HCT116 (cell line): ENCODE results near the gene IL2RG. TPM values are rescaled to one million over a fixed set of nuclear protein-coding genes. Genes with fewer than 3 reads are reported as not detected.

ENCODE experiments used
- ATAC-seq: fragments of 200-7000 bp; cut with Tn5 transposase; 2 replicates; pipeline ENCODE4 v1.9.1; 2020; ENCODE audit warnings: mild to moderate bottlenecking, moderate library complexity
- BruUV-seq: library from RNA; stranded (reverse); fragments of 400-500 nt; replicated peaks from 2 replicates; lab custom pipeline; 2021; lab: Mats Ljungman, UMichigan
- CTCF ChIA-PET: fragments of 300-600 bp; sonication (Branson Sonifier 250); formaldehyde crosslinking; loops from one replicate; lab custom pipeline; 2021; ENCODE audit warnings: antibody characterized with exemption; lab: Charles Lee
- POLR2A ChIA-PET: fragments of 300-600, 350-600 bp; sonication (Branson Sonifier 250); formaldehyde crosslinking; loops from one replicate; lab custom pipeline; 2021; ENCODE audit warnings: antibody characterized with exemption; lab: Charles Lee
- RAD21 ChIA-PET, 2 experiments: fragments of 300-600 bp; sonication (Branson Sonifier 250); formaldehyde crosslinking; loops; one replicate each; lab custom pipeline; 2023; ENCODE audit warnings: low total read pairs in 2 of 2; ENCODE audit not compliant: uncharacterized antibody in 2 of 2, unreplicated experiment in 2 of 2, low non-redundant PET in 1 of 2; lab: Charles Lee
- DNase-seq: peaks from one replicate; pipeline ENCODE4 v3.0.0-alpha.2; 2010; ENCODE audit warnings: low read depth, low spot score
- H2AFZ ChIP-seq: fragments of 200-600 bp; shearing (Covaris generic), sonication (generic); 2 replicates; pipeline ENCODE4 v1.6.1; 2017; ENCODE audit warnings: low read depth, mixed run types, mixed read lengths, antibody characterized with exemption, low read length; ENCODE audit not compliant: poor library complexity, severe bottlenecking
- H3K27ac ChIP-seq: 2 replicates; pipeline ENCODE4 v1.5.1; 2012; ENCODE audit warnings: low read depth, low read length
- H3K27me3 ChIP-seq: fragments of 200-600 bp; sonication (generic); 2 replicates; pipeline ENCODE4 v1.6.1; 2016; ENCODE audit warnings: mixed run types, low read length, mixed read lengths; ENCODE audit not compliant: insufficient read depth
- H3K36me3 ChIP-seq, 2 experiments: fragments of 200-500 bp in 1 of 2; fragments of 200-600 bp in 1 of 2; sonication (Bioruptor generic) in 1 of 2; sonication (generic) in 1 of 2; 2 replicates each; pipeline versions ENCODE4 v1.5.1 to v1.6.1; 2014 to 2016; ENCODE audit warnings: low read length in 2 of 2, inconsistent platforms in 1 of 2, mixed read lengths in 1 of 2, mixed run types in 1 of 2; ENCODE audit not compliant: insufficient read depth in 2 of 2, control insufficient read depth in 1 of 2
- H3K4me1 ChIP-seq, 2 experiments: fragments of 200-600 bp in 1 of 2; sonication (generic) in 1 of 2; 2 replicates each; pipeline versions ENCODE4 v1.5.1 to v1.6.1; 2012 to 2017; ENCODE audit warnings: low read length in 2 of 2, inconsistent platforms in 1 of 2, mild to moderate bottlenecking in 1 of 2, mixed read lengths in 1 of 2, mixed run types in 1 of 2, moderate library complexity in 1 of 2; ENCODE audit not compliant: insufficient read depth in 2 of 2, control insufficient read depth in 1 of 2
- H3K4me2 ChIP-seq: fragments of 200-600 bp; sonication (generic); 2 replicates; pipeline ENCODE4 v1.6.1; 2017; ENCODE audit warnings: mixed run types, low read length, mixed read lengths
- H3K4me3 ChIP-seq, 2 experiments: fragments of 200-600 bp in 1 of 2; sonication (generic) in 1 of 2; replicated peaks in 1 of 2; 2 replicates each; pipeline ENCODE4 v1.5.1; 2011 to 2016; ENCODE audit warnings: low read length in 2 of 2, control low read depth in 1 of 2, low read depth in 1 of 2, mild to moderate bottlenecking in 1 of 2, mixed read lengths in 1 of 2, mixed run types in 1 of 2
- H3K79me2 ChIP-seq: fragments of 200-600 bp; sonication (generic); 2 replicates; pipeline ENCODE4 v1.6.1; 2017; ENCODE audit warnings: mild to moderate bottlenecking, mixed run types, low read length, moderate library complexity, mixed read lengths; ENCODE audit not compliant: insufficient read depth
- H3K9ac ChIP-seq: fragments of 200-600 bp; sonication (generic); 2 replicates; pipeline ENCODE4 v1.6.1; 2016; ENCODE audit warnings: low read length, mixed read lengths
- H3K9me2 ChIP-seq: fragments of 200-600 bp; sonication (generic), shearing (Covaris generic); 2 replicates; pipeline ENCODE4 v1.6.1; 2017; ENCODE audit warnings: mixed run types, mild to moderate bottlenecking, moderate library complexity; ENCODE audit not compliant: insufficient read depth
- H3K9me3 ChIP-seq, 2 experiments: fragments of 200-500 bp in 1 of 2; fragments of 200-600 bp in 1 of 2; sonication (Bioruptor generic) in 1 of 2; sonication (generic) in 1 of 2; 2 replicates each; pipeline ENCODE4 v1.6.1; 2014 to 2017; ENCODE audit warnings: low read length in 2 of 2, mixed read lengths in 2 of 2, inconsistent platforms in 1 of 2, low read depth in 1 of 2, mild to moderate bottlenecking in 1 of 2, mixed run types in 1 of 2, moderate library complexity in 1 of 2; ENCODE audit not compliant: control insufficient read depth in 1 of 2, insufficient read depth in 1 of 2
- H4K20me1 ChIP-seq: fragments of 200-600 bp; sonication (generic), shearing (Covaris generic); 2 replicates; pipeline ENCODE4 v1.6.1; 2017; ENCODE audit warnings: mixed run types, mild to moderate bottlenecking, moderate library complexity; ENCODE audit not compliant: insufficient read depth
- CBX3 ChIP-seq: IDR thresholded peaks from 2 replicates; pipeline ENCODE4 v1.6.1; 2012; ENCODE audit warnings: low read depth
- CEBPB ChIP-seq: IDR thresholded peaks from 2 replicates; pipeline ENCODE4 v1.6.1; 2012; ENCODE audit warnings: low read depth
- EZH2 ChIP-seq: fragments of 200-600 bp; sonication (generic); IDR thresholded peaks from 2 replicates; pipeline ENCODE4 v1.6.1; 2017; ENCODE audit warnings: antibody characterized with exemption, mixed run types
- EZH2phosphoT487 ChIP-seq: fragments of 200-600 bp; IDR thresholded peaks from 2 replicates; pipeline ENCODE4 v1.6.1; 2018; ENCODE audit warnings: antibody characterized with exemption, borderline replicate concordance
- JUND ChIP-seq: IDR thresholded peaks from 2 replicates; pipeline ENCODE4 v1.6.1; 2012
- POLR2A ChIP-seq: IDR thresholded peaks from 2 replicates; pipeline ENCODE4 v1.7.0; 2011; ENCODE audit warnings: borderline replicate concordance; ENCODE audit not compliant: insufficient read depth, insufficient read length; ENCODE audit errors: extremely low read depth
- POLR2AphosphoS5 ChIP-seq: IDR thresholded peaks from 2 replicates; pipeline ENCODE4 v1.6.1; 2011; ENCODE audit warnings: mild to moderate bottlenecking, low read depth, low read length, moderate library complexity
- RAD21 ChIP-seq: IDR thresholded peaks from 2 replicates; pipeline ENCODE4 v1.6.1; 2012; ENCODE audit warnings: low read depth, mild to moderate bottlenecking
- TCF7L2 ChIP-seq: IDR thresholded peaks from 2 replicates; pipeline ENCODE4 v1.7.0; 2011; ENCODE audit warnings: borderline replicate concordance, inconsistent platforms; ENCODE audit not compliant: insufficient read depth, insufficient read length; ENCODE audit errors: extremely low read depth
- ZFX ChIP-seq: fragments of 450-650 bp; IDR thresholded peaks from 2 replicates; pipeline ENCODE4 v1.6.1; 2017
- ZNF274 ChIP-seq: fragments of 200-500 bp; sonication (Bioruptor generic); IDR thresholded peaks from 2 replicates; pipeline ENCODE4 v1.6.1; 2014; ENCODE audit warnings: mild to moderate bottlenecking, low read depth, low read length, inconsistent platforms
- intact Hi-C: fragments of 100-400 bp; cut with micrococcal nuclease; formaldehyde crosslinking; loops from 2 replicates; pipeline ENCODE4 v1.10.0; 2022
- total RNA-seq: library from RNA; stranded (reverse); gene quantifications from one replicate; pipeline ENCODE4 v1.2.1, GENCODE V29; 2021; ENCODE audit not compliant: unreplicated experiment
- TF ChIP-seq, protein P1 (sequence below): IDR thresholded peaks from 2 replicates; pipeline ENCODE4 v1.6.1; 2012; ENCODE audit warnings: low read depth
- TF ChIP-seq, protein P2 (sequence below): IDR thresholded peaks from 2 replicates; pipeline ENCODE4 v1.6.1; 2012
- TF ChIP-seq, protein P3 (sequence below): IDR thresholded peaks from 2 replicates; pipeline ENCODE4 v1.6.1; 2011; ENCODE audit warnings: mild to moderate bottlenecking, low read length, moderate library complexity; ENCODE audit not compliant: insufficient replicate concordance; ENCODE audit errors: extremely low read depth

Gene IL2RG
- total RNA-seq, 1 experiment from 2014 or later: 0.64 TPM

DNA sequence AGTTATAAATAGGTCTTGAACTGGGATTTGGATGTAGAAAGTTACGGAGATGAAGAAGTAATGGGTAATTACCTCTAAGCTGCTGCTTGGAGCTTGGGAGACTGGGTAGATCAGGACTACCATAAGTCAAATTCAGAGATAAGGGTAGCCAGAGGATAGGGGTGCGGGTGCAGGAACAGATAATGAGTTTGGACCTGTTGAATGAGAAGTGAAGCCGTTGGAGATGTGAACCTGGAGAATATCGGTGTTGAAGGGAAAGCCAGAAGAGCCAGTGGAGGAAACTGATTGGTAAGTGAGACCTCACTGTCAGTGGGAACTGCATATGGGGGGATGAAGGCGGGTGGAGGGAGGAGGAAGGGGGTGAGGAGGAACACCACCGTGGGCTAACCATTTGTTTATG is 16.3 kb downstream of the IL2RG start (continued):
- TF ChIP-seq, protein P1, sequence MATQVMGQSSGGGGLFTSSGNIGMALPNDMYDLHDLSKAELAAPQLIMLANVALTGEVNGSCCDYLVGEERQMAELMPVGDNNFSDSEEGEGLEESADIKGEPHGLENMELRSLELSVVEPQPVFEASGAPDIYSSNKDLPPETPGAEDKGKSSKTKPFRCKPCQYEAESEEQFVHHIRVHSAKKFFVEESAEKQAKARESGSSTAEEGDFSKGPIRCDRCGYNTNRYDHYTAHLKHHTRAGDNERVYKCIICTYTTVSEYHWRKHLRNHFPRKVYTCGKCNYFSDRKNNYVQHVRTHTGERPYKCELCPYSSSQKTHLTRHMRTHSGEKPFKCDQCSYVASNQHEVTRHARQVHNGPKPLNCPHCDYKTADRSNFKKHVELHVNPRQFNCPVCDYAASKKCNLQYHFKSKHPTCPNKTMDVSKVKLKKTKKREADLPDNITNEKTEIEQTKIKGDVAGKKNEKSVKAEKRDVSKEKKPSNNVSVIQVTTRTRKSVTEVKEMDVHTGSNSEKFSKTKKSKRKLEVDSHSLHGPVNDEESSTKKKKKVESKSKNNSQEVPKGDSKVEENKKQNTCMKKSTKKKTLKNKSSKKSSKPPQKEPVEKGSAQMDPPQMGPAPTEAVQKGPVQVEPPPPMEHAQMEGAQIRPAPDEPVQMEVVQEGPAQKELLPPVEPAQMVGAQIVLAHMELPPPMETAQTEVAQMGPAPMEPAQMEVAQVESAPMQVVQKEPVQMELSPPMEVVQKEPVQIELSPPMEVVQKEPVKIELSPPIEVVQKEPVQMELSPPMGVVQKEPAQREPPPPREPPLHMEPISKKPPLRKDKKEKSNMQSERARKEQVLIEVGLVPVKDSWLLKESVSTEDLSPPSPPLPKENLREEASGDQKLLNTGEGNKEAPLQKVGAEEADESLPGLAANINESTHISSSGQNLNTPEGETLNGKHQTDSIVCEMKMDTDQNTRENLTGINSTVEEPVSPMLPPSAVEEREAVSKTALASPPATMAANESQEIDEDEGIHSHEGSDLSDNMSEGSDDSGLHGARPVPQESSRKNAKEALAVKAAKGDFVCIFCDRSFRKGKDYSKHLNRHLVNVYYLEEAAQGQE: no peak
- TF ChIP-seq POLR2AphosphoS5 (no peak), EZH2 (no peak), CBX3 (no peak), POLR2A (no peak), ZFX (no peak), TCF7L2 (no peak), JUND (no peak)
- TF ChIP-seq, protein P2, sequence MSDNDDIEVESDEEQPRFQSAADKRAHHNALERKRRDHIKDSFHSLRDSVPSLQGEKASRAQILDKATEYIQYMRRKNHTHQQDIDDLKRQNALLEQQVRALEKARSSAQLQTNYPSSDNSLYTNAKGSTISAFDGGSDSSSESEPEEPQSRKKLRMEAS: no peak

DNA sequence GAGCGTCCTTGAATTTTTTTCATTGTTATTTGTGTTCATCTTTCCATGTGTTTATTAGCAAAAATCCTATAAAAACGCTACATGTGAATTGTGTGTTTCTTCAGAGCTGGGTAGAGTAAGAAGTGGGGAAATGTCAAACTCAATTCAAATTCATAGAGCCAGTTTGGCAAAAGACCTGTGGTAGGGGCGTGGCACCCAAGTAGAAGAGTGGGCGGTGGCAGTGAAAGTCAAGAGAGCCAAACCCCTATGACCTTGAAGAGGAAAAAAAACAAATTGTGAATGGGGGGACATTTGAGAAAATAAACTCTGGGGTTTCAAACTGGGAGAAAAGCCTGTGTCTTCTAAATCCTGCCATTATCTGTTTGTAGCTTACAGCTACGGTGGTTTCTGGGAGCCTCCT is 20.1 kb downstream of the IL2RG start:
- intact Hi-C loops: no loop called here
- Histone ChIP-seq H3K4me1 (peaks cover 0 to 6% of the 10 kb centered on the region in 2 experiments; a peak in 2 of 4 replicates), H3K27me3 (no peaks in the 10 kb centered on the region), H3K36me3 (no peaks in the 10 kb centered on the region), H3K9me3 (no peaks in the 10 kb centered on the region), H3K79me2 (no peaks in the 10 kb centered on the region), H3K4me2 (no peak overlapping the region), H3K27ac (no peak overlapping the region), H3K4me3 (no peak overlapping the region)
- POLR2A ChIA-PET: no interaction called here
- RAD21 ChIA-PET: no interaction called here
- DNase-seq: no peak
- CTCF ChIA-PET: no interaction called here
- TF ChIP-seq ZNF274: no peak
- no peak for TF ChIP-seq RAD21
- no peak for TF ChIP-seq EZH2phosphoT487
- no peak for TF ChIP-seq TCF7L2
- TF ChIP-seq, protein P3, sequence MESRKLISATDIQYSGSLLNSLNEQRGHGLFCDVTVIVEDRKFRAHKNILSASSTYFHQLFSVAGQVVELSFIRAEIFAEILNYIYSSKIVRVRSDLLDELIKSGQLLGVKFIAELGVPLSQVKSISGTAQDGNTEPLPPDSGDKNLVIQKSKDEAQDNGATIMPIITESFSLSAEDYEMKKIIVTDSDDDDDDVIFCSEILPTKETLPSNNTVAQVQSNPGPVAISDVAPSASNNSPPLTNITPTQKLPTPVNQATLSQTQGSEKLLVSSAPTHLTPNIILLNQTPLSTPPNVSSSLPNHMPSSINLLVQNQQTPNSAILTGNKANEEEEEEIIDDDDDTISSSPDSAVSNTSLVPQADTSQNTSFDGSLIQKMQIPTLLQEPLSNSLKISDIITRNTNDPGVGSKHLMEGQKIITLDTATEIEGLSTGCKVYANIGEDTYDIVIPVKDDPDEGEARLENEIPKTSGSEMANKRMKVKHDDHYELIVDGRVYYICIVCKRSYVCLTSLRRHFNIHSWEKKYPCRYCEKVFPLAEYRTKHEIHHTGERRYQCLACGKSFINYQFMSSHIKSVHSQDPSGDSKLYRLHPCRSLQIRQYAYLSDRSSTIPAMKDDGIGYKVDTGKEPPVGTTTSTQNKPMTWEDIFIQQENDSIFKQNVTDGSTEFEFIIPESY: no peak
- TF ChIP-seq POLR2AphosphoS5: no peak
- no peak for TF ChIP-seq CEBPB
- TF ChIP-seq, all 23 proteins: peak for 0
- H2AFZ ChIP-seq: no peak overlapping the region
- H3K9ac ChIP-seq: no peak overlapping the region
- H3K9me2 ChIP-seq: no peaks in the 10 kb centered on the region
- BruUV-seq: no TSS peak
- no peaks in the 10 kb centered on the region for H4K20me1 ChIP-seq
- ATAC-seq: no peak
